Activated CD8-positive, alpha-beta memory T cell treated with anti-CD3 and anti-CD28 coated beads, Interleukin-2, amount 50 U/mL, for 24 hours (primary cell): Measurements from ENCODE around the gene FIGLA.

ENCODE experiments used
- DNase-seq: peaks from one replicate; pipeline ENCODE4 v3.0.0-alpha.2; 2020; ENCODE audit errors: extremely low read depth

FIGLA gene

GRCh38 chr2:70775141-70775540 is 15.3 kb downstream of the FIGLA start:
- no peak for DNase-seq

- no peak for DNase-seq
These were observed 17.8 kb downstream of the FIGLA start for GRCh38 chr2:70772486-70773155.

GRCh38 chr2:70771446-70771845 is 19.0 kb downstream of the FIGLA start:
- DNase-seq, result no peak

GRCh38 chr2:70769450-70769849 is 21.0 kb downstream of the FIGLA start:
- no peak for DNase-seq

GRCh38 chr2:70768590-70769085 is 21.8 kb downstream of the FIGLA start:
- DNase-seq, result no peak

GRCh38 chr2:70767699-70768589 is 22.5 kb downstream of the FIGLA start, which contains the start of gene ADD2:
Gene ADD2 (minus strand): TSS chr2:70768200. CDS start chr2:70706408, 61,792 bp downstream.
- no peak for DNase-seq

- DNase-seq, result no peak
These were observed 23.3 kb downstream of the FIGLA start for GRCh38 chr2:70767079-70767698.

- no peak for DNase-seq
These were observed 23.9 kb downstream of the FIGLA start for GRCh38 chr2:70766357-70767078.

GRCh38 chr2:70765507-70765906 is 24.9 kb downstream of the FIGLA start:
- DNase-seq, result no peak

GRCh38 chr2:70759446-70759845 is 31.0 kb downstream of the FIGLA start:
- no peak for DNase-seq

- no peak for DNase-seq
These were observed 32.5 kb downstream of the FIGLA start for GRCh38 chr2:70757966-70758365.

- DNase-seq, result no peak
These were observed 33.1 kb downstream of the FIGLA start for GRCh38 chr2:70757360-70757759.

- DNase-seq, result no peak
These were observed 34.3 kb downstream of the FIGLA start for GRCh38 chr2:70756128-70756527.

GRCh38 chr2:70753902-70754301 is 36.5 kb downstream of the FIGLA start:
- no peak for DNase-seq

- DNase-seq, result no peak
These were observed 37.4 kb downstream of the FIGLA start for GRCh38 chr2:70753031-70753430.

GRCh38 chr2:70752396-70752795 is 38.0 kb downstream of the FIGLA start:
- no peak for DNase-seq

- no peak for DNase-seq
These were observed 38.6 kb downstream of the FIGLA start for GRCh38 chr2:70751881-70752280.

GRCh38 chr2:70750320-70750719 is 40.1 kb downstream of the FIGLA start:
- no peak for DNase-seq

- DNase-seq, result no peak
These were observed 42.2 kb downstream of the FIGLA start for GRCh38 chr2:70748002-70748784.

- DNase-seq, result no peak
These were observed 43.2 kb downstream of the FIGLA start for GRCh38 chr2:70747284-70747683.
